Cardiac fibroblast (primary cell): ENCODE data around the gene RMDN2.
A peak's percentile ranks its signal among the peaks of the same experiment; 100 is the strongest.

ENCODE experiments used
- DNase-seq, 2 donors: peaks; one replicate each; pipeline versions ENCODE4 v3.0.0 to v3.0.0-alpha.2; 2010; ENCODE audit warnings: low read depth in 2 of 2
- H3K4me3 ChIP-seq, 2 donors: replicated peaks in 1 of 2; 1 replicate in 1 of 2; 2 replicates in 1 of 2; pipeline ENCODE4 v1.5.1; 2011; ENCODE audit warnings: low read depth in 2 of 2, low read length in 2 of 2, mild to moderate bottlenecking in 2 of 2, moderate library complexity in 1 of 2
- CTCF ChIP-seq: IDR thresholded peaks from one replicate; pipeline ENCODE4 v1.5.1; 2011; ENCODE audit warnings: low read depth, mild to moderate bottlenecking, low read length, inconsistent platforms

Gene RMDN2

GRCh38 chr2:37881397-37881796 is 43.7 kb upstream of the RMDN2 start:
- TF ChIP-seq CTCF, result no peak
- DNase-seq, result no peak
- H3K4me3 ChIP-seq, result no peak overlapping the region

- no peak for TF ChIP-seq CTCF
- DNase-seq, result no peak
- H3K4me3 ChIP-seq, result no peak overlapping the region
Measured at GRCh38 chr2:37882036-37882435, 43.1 kb upstream of the RMDN2 start.

- H3K4me3 ChIP-seq, result no peak overlapping the region
- TF ChIP-seq CTCF, result no peak
- DNase-seq, result no peak
Measured at GRCh38 chr2:37883518-37883917, 41.6 kb upstream of the RMDN2 start.

- no peak for DNase-seq
- TF ChIP-seq CTCF, result no peak
- H3K4me3 ChIP-seq, result no peak overlapping the region
Measured at GRCh38 chr2:37885329-37885993, 39.6 kb upstream of the RMDN2 start.

- TF ChIP-seq CTCF, result no peak
- H3K4me3 ChIP-seq, result no peak overlapping the region
- peak; percentile 47 to 64 for DNase-seq
Measured at GRCh38 chr2:37886745-37887144, 38.3 kb upstream of the RMDN2 start.

GRCh38 chr2:37887286-37887685 is 37.8 kb upstream of the RMDN2 start:
- no peak for TF ChIP-seq CTCF
- DNase-seq, result no peak
- no peak overlapping the region for H3K4me3 ChIP-seq

- H3K4me3 ChIP-seq, result no peak overlapping the region
- peak; percentile 75 to 80 for DNase-seq
- TF ChIP-seq CTCF, result peak; percentile 86
Measured at GRCh38 chr2:37890893-37891495, 34.1 kb upstream of the RMDN2 start.
